ENCODE data around the gene PHACTR3. TPM values are rescaled to one million over a fixed set of nuclear protein-coding genes. Genes with fewer than 3 reads are reported as not detected.

The PHACTR3 gene
- total RNA-seq, 4 donors from 2014 or later: 0.26 to 3.2 (median 0.57) TPM

- DNase-seq: no peak
- intact Hi-C loops (cut with DNase I; ENCODE audit: low total_unique reads): no loop called here
- Histone ChIP-seq H3K27ac (no peak overlapping the region), H3K9me3 (no peaks in the 10 kb centered on the region), H3K4me1 (no peaks in the 10 kb centered on the region), H3K36me3 (no peaks in the 10 kb centered on the region), H3K27me3 (no peaks in the 10 kb centered on the region), H3K4me3 (no peak overlapping the region)
- no peak for TF ChIP-seq CTCF (IDR thresholded peaks at IDR 0.05)
- no peak for TF ChIP-seq POLR2A (IDR thresholded peaks at IDR 0.05)
Observed at GRCh38 chr20:59733351-59733750, 129.0 kb downstream of the PHACTR3 start.

GRCh38 chr20:59735486-59735885, 131.1 kb downstream of the PHACTR3 start:
- Histone ChIP-seq H3K4me3 (no peak overlapping the region), H3K9me3 (no peaks in the 10 kb centered on the region), H3K27me3 (no peaks in the 10 kb centered on the region), H3K4me1 (no peaks in the 10 kb centered on the region), H3K27ac (no peak overlapping the region), H3K36me3 (no peaks in the 10 kb centered on the region)
- DNase-seq: no peak
- intact Hi-C loops (cut with DNase I; ENCODE audit: low total_unique reads): no loop called here
- TF ChIP-seq CTCF (IDR thresholded peaks at IDR 0.05) (no peak), POLR2A (IDR thresholded peaks at IDR 0.05) (no peak)

GRCh38 chr20:59735917-59736316, 131.6 kb downstream of the PHACTR3 start:
- intact Hi-C loops (cut with DNase I; ENCODE audit: low total_unique reads): no loop called here
- no peaks in the 10 kb centered on the region for H3K9me3 ChIP-seq
- TF ChIP-seq POLR2A (IDR thresholded peaks at IDR 0.05): no peak
- H3K27me3 ChIP-seq: no peaks in the 10 kb centered on the region
- no peak overlapping the region for H3K27ac ChIP-seq
- no peaks in the 10 kb centered on the region for H3K4me1 ChIP-seq
- H3K36me3 ChIP-seq: no peaks in the 10 kb centered on the region
- H3K4me3 ChIP-seq: no peak overlapping the region
- no peak for DNase-seq

- no peak for DNase-seq
- no peak overlapping the region for H3K4me3 ChIP-seq
- H3K36me3 ChIP-seq: no peaks in the 10 kb centered on the region
- no peak overlapping the region for H3K27ac ChIP-seq
- H3K27me3 ChIP-seq: no peaks in the 10 kb centered on the region
- intact Hi-C loops (cut with DNase I; ENCODE audit: low total_unique reads): no loop called here
- no peaks in the 10 kb centered on the region for H3K9me3 ChIP-seq
- H3K4me1 ChIP-seq: no peaks in the 10 kb centered on the region
- TF ChIP-seq POLR2A (IDR thresholded peaks at IDR 0.05): no peak
- TF ChIP-seq CTCF (IDR thresholded peaks at IDR 0.05): no peak
Observed at GRCh38 chr20:59736366-59736765, 132.0 kb downstream of the PHACTR3 start.

GRCh38 chr20:59737073-59737666, 132.8 kb downstream of the PHACTR3 start:
- Histone ChIP-seq H3K27me3 (no peaks in the 10 kb centered on the region), H3K4me3 (no peak overlapping the region), H3K36me3 (no peaks in the 10 kb centered on the region), H3K4me1 (no peaks in the 10 kb centered on the region), H3K9me3 (no peaks in the 10 kb centered on the region), H3K27ac (no peak overlapping the region)
- TF ChIP-seq CTCF (IDR thresholded peaks at IDR 0.05): no peak
- TF ChIP-seq POLR2A (IDR thresholded peaks at IDR 0.05): no peak
- no peak for DNase-seq
- intact Hi-C loops (cut with DNase I; ENCODE audit: low total_unique reads): no loop called here

GRCh38 chr20:59737816-59738215, 133.5 kb downstream of the PHACTR3 start:
- no peaks in the 10 kb centered on the region for H3K9me3 ChIP-seq
- no peaks in the 10 kb centered on the region for H3K36me3 ChIP-seq
- no peak for TF ChIP-seq POLR2A (IDR thresholded peaks at IDR 0.05)
- TF ChIP-seq CTCF (IDR thresholded peaks at IDR 0.05): no peak
- intact Hi-C loops (cut with DNase I; ENCODE audit: low total_unique reads): no loop called here
- H3K4me1 ChIP-seq: no peaks in the 10 kb centered on the region
- no peaks in the 10 kb centered on the region for H3K27me3 ChIP-seq
- no peak overlapping the region for H3K4me3 ChIP-seq
- no peak for DNase-seq
- H3K27ac ChIP-seq: no peak overlapping the region
